ENCODE data around the gene SLC22A4.

- TF ChIP-seq CTCF (IDR thresholded peaks at IDR 0.05) (no peak), POLR2A (IDR thresholded peaks at IDR 0.05) (no peak)
Measured at GRCh38 chr5:132305420-132305819, 11.2 kb downstream of the SLC22A4 start.
